ENCODE results near the gene CIC. TPM values are rescaled to one million over a fixed set of nuclear protein-coding genes. Genes with fewer than 3 reads are reported as not detected.
"Not testable (repeated sequence)": the region's sequence is repeated elsewhere in the genome, so short reads cannot be mapped to it uniquely, and the experiment has no call there.

CIC gene
- polyA plus RNA-seq, 1 donor = 46.0 TPM

DNA sequence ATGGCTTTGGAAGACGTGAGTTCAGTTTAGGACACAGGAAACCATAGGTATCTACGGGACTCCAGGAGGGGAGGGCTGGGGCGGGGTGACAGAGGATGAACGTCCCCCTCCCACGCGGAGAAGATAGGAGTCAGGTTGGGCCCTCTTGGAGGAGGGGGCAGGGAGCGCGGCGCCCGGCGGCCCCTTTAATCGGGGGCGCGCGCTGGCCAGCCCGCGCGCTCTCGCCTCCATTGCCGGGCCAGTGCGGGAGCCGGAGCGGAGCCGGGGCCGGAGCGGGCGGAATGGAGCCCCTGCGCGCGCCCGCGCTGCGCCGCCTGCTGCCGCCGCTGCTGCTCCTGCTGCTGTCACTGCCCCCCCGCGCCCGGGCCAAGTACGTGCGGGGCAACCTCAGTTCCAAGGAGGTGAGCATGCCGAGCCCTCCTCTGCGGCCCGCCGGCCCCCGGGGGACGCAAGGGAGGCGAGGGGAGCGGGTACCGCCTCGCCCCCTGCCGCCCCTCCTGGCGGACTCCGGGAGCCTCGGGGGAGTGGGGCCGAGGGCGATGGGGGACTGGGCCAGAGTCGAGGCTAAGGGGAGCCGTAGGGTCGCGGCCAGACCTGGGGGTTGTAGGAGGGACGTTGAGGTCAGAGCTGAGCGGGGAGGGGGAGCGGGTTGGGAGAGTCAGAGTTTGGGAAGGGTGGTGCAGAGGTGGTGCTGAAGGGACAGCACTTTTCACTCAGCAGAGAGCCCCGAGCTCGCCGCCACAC lies 44.2 kb downstream of the CIC start, which contains the start of gene TMEM145:
TSS of gene TMEM145 (plus strand) at position 214 of the 744 bp plus-strand sequence. CDS start at position 282, 68 bp downstream.
- no peak for DNase-seq

DNA sequence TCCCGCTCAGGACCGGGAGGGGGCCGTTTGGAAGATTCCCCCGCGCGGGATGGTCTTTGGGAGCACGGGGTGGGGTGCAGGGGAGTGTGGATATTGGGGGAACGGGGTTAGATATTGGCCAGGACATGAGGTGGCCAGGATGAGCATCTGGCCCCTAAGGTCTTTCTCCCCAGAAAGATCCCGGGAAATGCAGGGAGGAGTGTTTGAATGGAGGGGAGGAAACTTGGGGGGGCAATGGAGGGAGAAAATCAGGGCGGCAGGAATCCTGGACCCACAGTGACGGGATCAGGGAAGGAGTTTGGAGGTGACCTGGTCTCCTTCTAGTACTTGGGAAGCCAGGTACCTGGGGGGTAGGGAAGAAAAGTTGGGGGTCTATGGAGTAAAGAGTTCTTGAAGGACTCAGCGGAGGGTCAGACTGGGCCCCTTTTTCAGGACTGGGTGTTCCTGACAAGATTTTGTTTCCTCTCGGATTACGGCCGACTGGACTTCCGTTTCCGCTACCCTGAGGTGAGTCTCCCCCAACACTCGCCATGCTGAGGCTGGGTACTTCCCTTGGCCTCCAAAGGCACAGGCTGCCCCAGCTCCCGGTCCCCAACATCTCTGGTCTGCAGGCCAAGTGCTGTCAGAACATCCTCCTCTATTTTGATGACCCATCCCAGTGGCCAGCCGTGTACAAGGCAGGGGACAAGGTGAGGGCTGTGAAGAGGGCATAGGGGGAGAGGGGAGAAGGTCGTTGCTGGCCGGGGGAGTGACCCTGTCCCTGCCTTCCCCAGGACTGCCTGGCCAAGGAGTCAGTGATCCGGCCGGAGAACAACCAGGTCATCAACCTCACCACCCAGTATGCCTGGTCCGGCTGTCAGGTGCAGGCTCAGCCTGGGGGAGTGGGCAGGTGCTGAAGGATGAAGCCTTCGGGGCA lies 45.0 kb downstream of the CIC start:
- no peak for DNase-seq

DNA sequence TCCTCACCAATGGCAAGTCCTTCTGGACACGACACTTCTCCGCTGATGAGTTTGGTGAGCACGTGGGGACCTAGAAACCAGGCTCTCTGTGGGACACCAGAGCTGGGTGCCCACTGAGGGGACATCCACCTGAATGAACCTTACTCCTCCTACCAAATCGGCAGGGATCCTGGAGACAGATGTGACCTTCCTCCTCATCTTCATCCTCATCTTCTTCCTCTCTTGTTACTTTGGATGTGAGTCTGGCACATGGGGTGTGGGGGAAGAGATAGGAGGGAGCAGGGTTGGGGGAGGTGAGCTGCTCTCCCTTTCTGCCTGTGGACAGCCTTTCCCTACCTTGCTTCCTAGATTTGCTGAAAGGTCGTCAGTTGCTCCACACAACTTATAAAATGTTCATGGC lies 46.0 kb downstream of the CIC start:
- DNase-seq = no peak

DNA sequence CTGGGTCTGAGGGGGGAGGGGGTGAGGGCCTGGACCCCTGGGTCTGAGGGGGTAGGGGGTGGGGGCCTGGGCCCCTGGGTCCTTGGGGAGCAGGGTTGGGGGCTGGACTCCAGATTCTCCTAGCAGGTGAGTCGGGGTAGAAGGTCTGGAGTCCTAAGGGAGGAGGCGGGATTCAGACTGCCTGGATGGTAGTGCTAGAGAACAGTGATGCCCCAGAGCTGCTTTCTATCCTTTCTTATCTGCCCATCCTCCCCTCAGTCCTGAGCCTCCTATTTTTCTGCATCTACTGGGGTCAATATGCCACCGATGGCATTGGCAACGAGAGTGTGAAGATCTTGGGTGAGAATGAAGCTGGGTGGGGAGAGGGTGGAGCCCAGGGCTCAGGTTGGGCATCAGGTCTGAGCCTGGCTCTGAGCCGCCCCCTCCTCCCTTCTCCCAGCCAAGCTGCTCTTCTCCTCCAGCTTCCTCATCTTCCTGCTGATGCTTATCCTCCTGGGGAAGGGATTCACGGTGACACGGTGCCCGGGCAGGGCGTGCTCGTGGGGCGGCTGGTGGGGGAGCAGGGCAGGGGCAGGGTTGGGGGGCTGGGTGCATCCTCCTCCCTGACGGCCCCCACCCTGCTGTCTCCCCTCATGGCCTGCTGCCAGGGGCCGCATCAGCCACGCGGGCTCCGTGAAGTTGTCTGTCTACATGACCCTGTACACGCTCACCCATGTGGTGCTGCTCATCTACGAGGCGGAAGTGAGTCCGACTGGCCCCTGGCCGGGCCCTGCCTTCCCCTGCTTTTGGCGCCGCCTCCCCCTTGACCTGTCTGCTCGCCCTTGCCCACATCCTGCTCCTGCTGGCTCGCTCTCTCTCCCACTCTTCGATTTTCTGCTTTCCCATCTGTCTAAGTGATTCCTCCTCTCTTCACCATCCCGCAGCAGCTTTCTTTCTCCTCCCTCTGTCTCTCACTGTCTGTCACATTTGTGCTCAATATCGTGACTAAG lies 47.5 kb downstream of the CIC start:
- no peak for DNase-seq

DNA sequence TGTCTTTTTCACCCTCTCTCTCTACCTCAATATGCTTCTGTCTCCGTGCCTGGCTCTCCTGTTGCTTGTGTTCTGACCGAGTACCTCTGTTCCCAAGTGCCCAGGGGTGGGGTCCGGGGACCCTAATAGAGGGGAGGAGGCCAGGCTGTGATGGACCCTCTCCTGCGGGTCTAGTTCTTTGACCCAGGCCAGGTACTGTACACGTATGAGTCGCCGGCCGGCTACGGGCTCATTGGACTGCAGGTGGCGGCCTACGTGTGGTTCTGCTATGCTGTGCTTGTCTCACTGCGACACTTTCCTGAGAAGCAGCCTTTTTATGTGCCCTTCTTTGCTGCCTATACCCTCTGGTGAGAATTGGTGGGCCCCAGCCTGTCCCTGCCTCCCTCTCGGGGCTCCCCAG lies 48.5 kb downstream of the CIC start:
- DNase-seq = no peak

DNA sequence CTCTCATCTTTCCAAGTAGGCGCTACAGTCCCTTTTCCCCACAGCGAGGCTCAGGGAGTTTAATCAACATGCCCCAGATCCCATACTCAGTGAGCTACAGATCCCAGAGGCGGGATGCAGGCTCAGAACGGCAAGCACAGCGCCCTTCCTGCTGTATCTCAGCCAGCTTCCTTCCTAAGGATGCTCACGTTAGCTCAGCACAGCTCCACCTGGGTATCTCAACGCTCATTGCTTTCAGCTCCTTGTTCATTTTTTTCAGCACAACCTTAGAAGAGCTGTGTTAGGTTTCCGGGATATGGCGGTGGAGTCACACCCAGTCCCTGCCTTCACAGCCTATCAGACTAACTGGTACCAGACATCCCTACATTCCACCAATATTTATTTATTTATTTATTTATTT lies 53.3 kb downstream of the CIC start:
- DNase-seq = no peak

DNA sequence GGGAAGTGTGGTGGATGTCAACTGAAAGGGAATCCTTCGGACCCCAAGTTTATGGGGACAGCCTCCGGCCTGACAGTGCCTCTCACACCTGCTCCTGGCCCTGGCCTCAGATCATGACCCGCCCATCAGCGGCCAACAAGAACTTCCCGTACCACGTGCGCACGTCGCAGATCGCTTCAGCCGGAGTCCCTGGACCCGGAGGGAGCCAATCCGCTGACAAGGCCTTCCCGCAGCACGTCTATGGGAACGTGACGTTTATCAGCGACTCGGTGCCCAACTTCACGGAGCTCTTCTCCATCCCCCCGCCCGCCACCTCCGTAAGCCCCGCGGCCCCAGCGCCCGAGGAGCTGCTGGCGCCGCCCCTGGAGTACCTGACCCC lies 54.4 kb downstream of the CIC start:
- DNase-seq = no peak

DNA sequence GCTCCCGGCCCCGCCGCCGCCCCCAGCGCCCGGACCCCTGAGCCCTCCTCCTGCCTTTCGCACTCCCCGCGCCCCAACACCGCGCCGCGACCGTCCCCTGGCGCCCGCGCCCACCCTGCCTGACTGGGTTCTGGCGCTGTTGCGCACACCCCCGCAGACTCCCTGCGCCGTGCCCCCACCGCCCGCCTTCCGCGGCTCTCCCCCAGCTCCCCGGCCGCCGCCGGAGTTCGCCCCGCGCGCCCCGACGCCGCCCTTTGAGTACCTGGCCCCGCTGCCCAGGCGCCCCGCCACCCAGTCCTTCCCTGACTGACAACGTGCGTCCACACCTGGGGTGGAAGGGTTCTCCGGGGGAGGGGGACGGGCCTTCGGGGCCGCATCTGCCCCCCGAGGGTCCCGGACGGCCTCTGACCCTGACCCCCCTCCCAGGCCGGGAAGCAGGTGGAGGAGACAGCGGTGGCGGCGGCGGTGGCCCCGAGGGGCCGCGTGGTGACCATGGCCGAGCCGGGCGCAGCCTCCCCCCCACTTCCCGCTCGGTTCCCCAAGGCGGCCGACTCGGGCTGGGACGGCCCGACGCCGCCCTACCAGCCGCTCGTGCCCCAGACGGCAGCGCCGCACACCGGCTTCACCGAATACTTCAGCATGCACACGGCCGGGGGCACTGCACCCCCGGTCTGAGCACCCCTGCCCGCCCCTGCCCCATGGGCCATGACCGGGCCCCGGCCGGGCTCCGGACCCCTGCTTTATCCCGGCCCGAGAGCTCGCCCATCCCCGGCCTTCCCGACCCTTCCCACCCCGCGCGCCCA lies 55.0 kb downstream of the CIC start:
- no peak for DNase-seq

DNA sequence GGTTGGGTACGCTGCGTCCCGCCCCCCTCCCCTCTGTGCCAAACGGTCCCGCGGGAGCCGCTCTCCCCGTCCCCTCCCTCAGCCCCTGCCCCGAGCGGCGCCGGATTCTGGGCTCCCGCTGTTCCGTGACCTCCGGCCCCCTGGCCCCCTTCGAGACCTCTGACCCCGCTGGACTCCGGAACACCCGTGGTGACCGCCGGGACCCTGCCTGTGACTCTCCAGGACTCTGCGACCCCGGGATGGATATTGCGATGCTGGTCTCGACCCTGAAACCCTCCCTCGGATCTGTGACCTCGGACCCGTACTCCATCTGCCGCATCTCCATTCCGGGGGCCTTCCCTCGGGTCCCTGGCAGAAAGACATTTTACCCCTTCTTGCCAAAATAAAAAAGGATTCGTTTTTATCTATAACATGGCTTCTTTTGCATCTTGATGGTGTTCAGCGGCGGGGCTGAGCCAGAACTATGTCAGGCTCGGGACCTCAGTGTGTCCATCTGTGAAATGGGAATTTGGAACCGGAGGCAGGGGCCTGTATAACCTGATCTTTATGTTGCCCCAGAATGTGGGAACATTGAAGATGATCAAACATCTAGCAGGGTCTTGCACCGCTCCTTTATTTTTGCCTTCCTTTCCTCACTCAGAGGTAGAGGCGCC lies 55.7 kb downstream of the CIC start:
- DNase-seq = no peak

DNA sequence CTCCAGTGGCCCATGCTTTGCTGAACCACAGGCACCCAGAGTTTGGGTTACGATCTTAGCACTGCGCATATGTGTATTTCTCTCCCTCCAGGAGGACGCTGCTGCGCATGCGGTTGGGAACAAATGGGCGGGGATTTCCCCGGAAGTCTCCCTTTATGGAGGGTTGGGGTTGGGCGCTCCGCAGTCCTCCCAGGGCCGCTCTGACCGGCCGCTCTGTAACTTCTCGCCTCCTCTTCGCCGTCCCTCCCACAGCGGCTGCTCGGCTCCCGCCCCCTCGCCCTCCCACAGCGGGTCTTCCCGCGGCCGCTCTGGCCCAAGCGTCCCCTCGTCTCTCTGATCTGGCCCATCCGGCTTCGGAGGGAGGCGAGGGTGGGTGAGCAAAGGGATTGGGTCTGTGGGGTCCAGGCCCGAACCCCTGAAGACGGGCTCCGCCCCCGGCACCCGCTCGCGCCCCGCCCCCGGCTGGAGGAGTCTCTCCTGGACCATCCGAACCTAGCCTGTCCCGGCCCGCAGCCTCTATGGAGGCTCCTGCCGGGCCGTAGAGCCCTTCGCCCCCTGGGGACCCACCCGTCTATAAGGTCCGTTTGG lies 56.4 kb downstream of the CIC start, which contains the start of gene MEGF8:
TSS of gene MEGF8 (plus strand) at position 328 of the 588 bp plus-strand sequence. CDS start 609 bp downstream, outside the sequence.
- DNase-seq = peak; percentile 99

DNA sequence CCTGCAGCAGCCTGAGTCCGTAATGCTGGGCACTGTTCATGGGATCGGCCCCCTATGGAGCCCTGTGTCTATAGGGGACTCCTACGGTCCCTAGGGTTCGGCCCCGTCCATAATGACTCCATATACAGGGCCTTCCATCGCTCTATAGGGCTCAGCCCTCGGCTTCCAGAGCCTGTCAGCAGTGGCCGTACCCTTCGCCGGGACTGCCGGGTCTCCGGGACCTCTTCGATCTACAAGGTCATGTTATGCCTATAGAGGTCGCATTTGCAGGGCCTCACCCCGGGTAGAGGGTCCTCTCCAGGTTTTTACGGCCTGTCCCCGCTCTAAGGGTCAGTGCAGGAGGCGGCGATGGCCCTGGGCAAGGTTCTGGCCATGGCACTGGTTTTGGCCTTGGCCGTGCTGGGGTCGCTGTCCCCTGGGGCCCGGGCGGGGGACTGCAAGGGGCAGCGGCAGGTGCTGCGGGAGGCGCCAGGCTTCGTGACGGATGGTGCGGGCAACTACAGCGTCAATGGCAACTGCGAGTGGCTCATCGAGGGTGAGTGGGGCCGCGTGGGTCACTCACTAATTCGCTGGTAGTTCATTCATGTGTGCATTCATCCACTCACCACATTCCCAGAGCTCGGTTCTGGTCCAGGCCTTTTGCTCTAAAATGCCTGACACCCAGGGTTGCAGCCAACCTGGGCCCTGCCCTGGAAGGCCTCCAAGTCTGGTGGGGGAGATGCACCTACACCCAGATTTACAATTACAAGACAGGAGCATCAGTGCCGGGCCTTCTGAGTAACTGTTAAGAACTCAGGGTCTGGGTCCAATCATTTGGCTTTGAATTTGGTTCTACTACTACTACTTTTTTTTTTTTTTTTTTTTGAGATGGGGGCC lies 57.1 kb downstream of the CIC start:
- DNase-seq = no peak

DNA sequence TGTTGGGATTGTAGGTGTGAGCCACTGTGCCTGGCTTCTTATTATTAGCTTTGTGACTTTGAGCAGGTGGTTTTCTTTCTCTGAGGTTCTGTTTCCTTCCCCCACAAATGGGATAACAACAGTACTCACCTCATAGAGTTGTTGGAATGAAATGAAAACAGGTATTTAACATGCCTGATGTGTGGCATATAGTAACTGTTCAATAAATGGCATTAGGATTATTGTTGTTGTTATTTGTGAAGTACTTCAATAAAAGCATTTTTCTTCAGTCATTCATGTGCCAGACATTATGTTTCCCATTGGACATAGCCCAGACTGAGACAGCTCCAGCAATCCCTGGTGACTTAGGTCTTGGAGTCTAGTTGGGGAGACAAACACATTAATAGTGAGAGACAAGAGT lies 57.9 kb downstream of the CIC start:
- DNase-seq = no peak

DNA sequence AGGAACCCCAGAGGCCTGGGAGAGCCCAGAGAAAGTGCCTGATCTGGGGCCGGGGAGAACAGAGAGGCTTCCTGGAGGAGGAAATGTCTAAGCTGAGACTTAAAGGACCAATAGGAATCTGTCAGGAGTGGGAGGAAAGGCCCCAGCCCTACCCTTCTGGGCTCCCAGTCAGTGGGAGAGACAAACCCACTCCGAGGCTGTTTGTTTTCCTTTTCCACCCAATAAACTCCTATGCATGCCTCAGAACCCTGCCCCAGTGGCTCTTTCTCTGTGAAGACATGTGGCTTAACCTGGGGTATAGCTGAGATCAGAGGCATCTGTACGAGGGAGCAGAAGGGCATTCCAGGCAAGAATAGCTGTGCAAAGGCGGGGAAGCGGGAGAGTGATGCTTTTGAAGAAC lies 58.3 kb downstream of the CIC start:
- no peak for DNase-seq

DNA sequence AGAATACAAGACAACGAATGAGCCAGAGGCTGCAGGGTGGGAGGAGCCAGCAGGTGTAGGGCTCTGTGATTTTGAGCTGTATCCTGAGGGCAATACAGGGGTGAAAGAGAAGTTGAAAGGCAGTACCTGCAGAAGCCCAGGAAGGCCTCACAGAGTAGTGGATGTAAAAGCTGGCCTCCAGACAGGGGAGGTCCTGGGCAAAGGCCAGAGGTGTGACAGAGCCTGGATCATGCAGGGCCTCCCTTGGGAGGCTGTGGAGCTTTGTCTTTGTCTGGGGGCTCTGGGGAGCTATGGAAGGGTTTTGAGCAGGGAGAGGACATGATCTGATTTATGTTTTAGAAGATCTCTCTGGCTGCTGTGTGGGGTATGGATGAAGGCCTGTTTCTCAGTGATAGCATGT lies 59.1 kb downstream of the CIC start:
- no peak for DNase-seq

DNA sequence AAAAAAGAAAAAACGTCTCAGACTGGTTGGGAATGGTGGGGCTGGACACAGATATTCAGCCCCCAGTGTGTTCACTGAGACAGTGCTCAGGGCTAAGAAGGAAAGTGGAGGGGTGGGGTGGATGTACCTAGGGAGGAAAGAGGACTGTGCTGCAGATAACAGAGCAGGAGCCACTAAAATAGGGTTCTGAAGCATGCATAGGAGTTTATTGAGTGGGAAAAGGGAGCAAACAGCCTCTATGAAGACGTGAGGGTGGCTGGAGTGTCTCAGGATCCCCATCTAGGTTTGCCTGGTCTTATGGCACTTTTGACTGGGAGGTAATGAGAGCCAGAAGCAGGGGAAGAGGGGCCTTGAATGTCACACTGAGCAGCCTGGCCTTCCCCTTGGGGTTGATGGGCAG lies 59.8 kb downstream of the CIC start:
- DNase-seq = no peak

DNA sequence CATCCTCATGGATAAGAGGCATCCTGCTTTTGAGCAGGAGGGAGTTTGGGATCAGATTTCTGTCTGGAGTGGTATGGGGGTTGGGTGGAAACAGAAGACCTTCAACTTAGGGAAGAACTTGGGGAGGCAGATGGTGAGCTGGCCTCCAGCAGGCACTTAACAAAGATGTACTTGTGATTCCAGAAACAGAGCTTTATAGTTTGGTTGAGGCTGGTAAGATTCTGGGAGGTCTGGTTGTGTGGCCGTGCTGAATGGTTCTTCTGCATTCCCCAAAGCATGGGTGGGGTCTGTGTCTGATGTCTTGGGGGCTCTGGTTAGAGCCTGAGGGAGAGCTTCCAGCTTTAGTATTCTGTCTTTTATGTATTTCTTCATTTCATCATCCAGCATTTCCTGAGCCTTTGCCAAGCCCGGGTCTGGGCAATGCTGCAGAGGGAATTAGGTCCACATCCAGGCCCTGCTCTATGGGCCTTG lies 61.2 kb downstream of the CIC start:
- no peak for DNase-seq

DNA sequence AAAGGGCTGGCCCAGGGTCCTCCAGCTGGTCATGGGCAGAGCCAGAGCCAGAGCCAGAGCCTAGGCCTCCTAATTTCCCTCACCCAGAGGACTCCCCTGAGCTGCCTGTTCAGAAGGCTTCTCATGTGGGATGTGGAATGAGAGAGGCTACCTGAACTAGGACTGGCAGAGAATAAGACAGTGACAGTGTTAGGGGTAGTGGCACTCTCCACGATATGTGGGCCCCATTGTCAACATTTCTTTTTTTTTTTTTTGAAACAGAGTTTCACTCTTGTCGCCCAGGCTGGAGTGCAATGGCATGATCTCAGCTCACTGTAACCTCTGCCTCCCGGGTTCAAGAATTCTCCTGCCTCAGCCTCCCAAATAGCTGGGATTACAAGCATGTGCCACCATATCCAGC lies 62.3 kb downstream of the CIC start:
- not testable (repeated sequence) for DNase-seq

DNA sequence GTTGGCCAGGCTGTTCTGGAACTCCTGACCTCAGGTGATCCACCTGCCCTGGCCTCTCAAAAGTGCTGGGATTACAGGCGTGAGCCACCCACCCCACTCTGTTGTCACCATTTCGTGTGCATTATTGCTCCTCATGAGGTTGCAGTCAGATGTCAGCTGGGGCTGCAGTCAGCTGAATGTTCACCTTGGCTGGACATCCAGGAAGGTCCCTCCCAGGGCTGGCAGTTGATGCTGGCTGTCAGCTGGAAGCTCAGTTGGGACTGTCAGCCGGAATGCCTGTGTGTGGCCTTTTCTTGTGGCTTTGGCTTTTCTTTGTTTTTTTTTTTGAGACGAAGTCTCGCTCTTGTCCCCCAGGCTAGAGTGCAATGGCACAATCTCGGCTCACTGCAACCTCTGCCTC lies 63.0 kb downstream of the CIC start:
- DNase-seq = no peak

DNA sequence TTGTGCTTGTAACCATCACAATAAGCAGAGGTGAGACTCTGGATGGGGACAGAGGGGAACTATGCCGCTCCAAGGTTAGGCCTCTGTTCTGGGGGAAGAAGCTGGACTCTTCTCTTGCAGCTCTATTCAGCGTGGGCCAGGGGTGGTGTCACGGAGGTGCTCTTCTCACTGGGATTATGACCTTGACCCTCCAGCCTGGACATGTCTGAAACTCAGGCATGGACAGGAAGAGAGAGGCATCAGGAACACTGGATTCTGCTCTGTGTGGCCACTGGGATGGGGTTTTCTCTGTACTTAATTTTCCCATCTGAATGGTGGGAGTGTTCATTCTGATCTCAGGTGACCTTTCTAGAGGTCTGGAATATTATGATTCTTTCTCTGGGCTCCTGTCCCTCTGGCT lies 64.0 kb downstream of the CIC start:
- no peak for DNase-seq
